ENCODE data around the gene GUCY1A2. TPM values are rescaled to one million over a fixed set of nuclear protein-coding genes. Genes with fewer than 3 reads are reported as not detected.

The GUCY1A2 gene
- total RNA-seq, 1 donor from 2014 or later, result 17.8 TPM

DNA sequence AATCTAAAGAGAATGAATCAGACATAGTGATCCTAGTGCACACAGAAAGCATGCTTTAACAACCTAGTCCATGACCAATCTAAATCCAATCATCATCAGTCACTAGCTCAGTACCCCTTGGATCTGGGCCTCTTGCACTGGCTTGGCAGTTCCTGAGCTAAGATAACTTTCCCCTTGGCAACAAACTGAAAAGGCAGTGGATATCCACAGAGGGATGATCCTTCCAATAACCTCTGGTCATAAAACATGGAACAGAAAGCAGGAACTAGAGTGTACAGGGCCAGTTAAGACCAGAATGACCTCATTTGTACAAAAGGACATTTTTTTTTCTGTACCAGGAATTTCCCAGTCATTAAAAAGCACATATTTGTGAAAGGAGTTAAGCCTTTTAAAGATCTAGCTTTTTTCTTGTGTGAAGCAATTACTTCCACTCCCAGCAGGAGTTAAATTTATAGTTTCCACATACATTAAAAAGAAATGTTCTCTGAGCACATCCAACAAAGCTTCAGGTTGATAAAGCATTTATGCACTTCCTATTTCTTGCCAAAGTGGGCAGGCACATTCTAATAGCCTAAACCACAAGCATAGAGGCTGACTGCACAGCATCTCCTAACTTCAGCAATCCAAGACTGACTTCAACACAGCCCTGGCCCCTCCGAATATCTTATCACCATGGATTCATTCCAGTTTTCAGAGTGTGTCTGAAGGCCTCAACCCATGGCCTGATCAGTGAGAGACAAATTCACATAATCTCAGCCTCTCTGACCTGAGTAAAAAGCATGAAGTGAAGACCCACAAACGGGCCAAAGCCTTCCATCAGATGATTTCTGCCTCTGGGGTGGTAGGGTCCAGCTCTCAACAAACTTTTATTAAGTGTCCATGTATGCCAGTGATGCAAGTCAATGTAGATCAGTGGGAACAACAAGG lies 29.9 kb downstream of the GUCY1A2 start:
- no peaks in the 10 kb centered on the region for H3K27me3 ChIP-seq (ENCODE audit: insufficient read depth, low read length)
- peak; percentile 89 for DNase-seq (ENCODE audit: low read depth)
- Mint-ChIP-seq H3K27me3 (ENCODE audit: low read depth, unreplicated experiment) (no peaks in the 10 kb centered on the region), H3K27ac (ENCODE audit: unreplicated experiment) (peak overlapping the region; percentile 99), H3K9me3 (ENCODE audit: unreplicated experiment) (no peaks in the 10 kb centered on the region), H3K36me3 (ENCODE audit: low read depth, unreplicated experiment) (no peaks in the 10 kb centered on the region), H3K4me1 (ENCODE audit: low read depth, unreplicated experiment) (peaks cover 35% of the 10 kb centered on the region), H3K4me3 (ENCODE audit: unreplicated experiment) (peak overlapping the region; percentile 58)
- no peak overlapping the region for H3K9ac ChIP-seq (ENCODE audit: low read length)
- H3K36me3 ChIP-seq (ENCODE audit: insufficient read depth, low read length), result no peaks in the 10 kb centered on the region
- no peak overlapping the region for H2AFZ ChIP-seq (ENCODE audit: low read depth, low read length)
- H3K4me3 ChIP-seq (ENCODE audit: insufficient read depth, low read depth, low read length), result no peak overlapping the region
- H3K27ac ChIP-seq (ENCODE audit: low read depth, low read length), result peak overlapping the region; percentile 17
- no peaks in the 10 kb centered on the region for H3K9me3 ChIP-seq (ENCODE audit: insufficient read depth, low read depth, low read length)
- peaks cover 15% of the 10 kb centered on the region for H3K4me1 ChIP-seq (ENCODE audit: insufficient read depth, low read length)
- H3K79me2 ChIP-seq (ENCODE audit: insufficient read depth, low read length), result no peaks in the 10 kb centered on the region
- TF ChIP-seq EZH2 (IDR thresholded peaks at IDR 0.05; ENCODE audit: insufficient read depth, low read length) (no peak), CTCF (IDR thresholded peaks at IDR 0.05; ENCODE audit: insufficient read depth, low read depth, low read length) (no peak)
- H4K20me1 ChIP-seq (ENCODE audit: insufficient read depth, low read length), result no peaks in the 10 kb centered on the region
- FAIRE-seq, result peak; percentile 17
- H3K4me2 ChIP-seq (ENCODE audit: low read length), result peak overlapping the region; percentile 12

- DNase-seq (ENCODE audit: low read depth), result no peak
- H3K9me3 Mint-ChIP-seq (ENCODE audit: unreplicated experiment), result no peaks in the 10 kb centered on the region
- no peak overlapping the region for H3K4me3 Mint-ChIP-seq (ENCODE audit: unreplicated experiment)
- FAIRE-seq, result no peak
- no peaks in the 10 kb centered on the region for H3K27me3 ChIP-seq (ENCODE audit: insufficient read depth, low read length)
- H3K27me3 Mint-ChIP-seq (ENCODE audit: low read depth, unreplicated experiment), result no peaks in the 10 kb centered on the region
- H3K27ac ChIP-seq (ENCODE audit: low read depth, low read length), result no peak overlapping the region
- H3K27ac Mint-ChIP-seq (ENCODE audit: unreplicated experiment), result no peak overlapping the region
- no peak for TF ChIP-seq CTCF (IDR thresholded peaks at IDR 0.05; ENCODE audit: insufficient read depth, low read depth, low read length)
- no peak for TF ChIP-seq EZH2 (IDR thresholded peaks at IDR 0.05; ENCODE audit: insufficient read depth, low read length)
- no peaks in the 10 kb centered on the region for H3K36me3 ChIP-seq (ENCODE audit: insufficient read depth, low read length)
- H3K79me2 ChIP-seq (ENCODE audit: insufficient read depth, low read length), result no peaks in the 10 kb centered on the region
- peaks cover 15% of the 10 kb centered on the region for H3K4me1 ChIP-seq (ENCODE audit: insufficient read depth, low read length)
- H3K4me2 ChIP-seq (ENCODE audit: low read length), result no peak overlapping the region
- no peaks in the 10 kb centered on the region for H4K20me1 ChIP-seq (ENCODE audit: insufficient read depth, low read length)
- no peaks in the 10 kb centered on the region for H3K9me3 ChIP-seq (ENCODE audit: insufficient read depth, low read depth, low read length)
- no peak overlapping the region for H2AFZ ChIP-seq (ENCODE audit: low read depth, low read length)
- H3K4me3 ChIP-seq (ENCODE audit: insufficient read depth, low read depth, low read length), result no peak overlapping the region
- no peak overlapping the region for H3K9ac ChIP-seq (ENCODE audit: low read length)
- peaks cover 40% of the 10 kb centered on the region for H3K4me1 Mint-ChIP-seq (ENCODE audit: low read depth, unreplicated experiment)
- peaks cover 1% of the 10 kb centered on the region for H3K36me3 Mint-ChIP-seq (ENCODE audit: low read depth, unreplicated experiment)
These were observed 31.6 kb downstream of the GUCY1A2 start for GRCh38 chr11:106986673-106987072.

DNA sequence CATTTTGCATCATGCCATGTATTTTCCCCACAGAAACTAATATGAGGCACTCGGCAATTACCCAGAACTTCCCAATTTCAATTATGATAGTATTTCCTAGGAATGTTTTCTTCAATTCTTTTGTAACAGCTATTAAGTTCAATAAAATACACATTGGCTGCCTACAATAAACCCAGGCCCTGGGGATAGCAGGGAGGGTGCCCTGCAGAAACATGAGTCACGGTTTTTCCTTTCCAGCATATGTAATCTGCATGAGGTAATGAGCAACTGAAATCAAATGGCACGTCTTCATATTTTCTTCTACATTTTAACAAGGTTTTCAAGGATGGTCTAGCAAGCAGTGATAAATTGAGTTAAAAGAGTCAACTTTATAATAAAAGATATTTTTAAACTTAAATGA lies 32.0 kb downstream of the GUCY1A2 start:
- no peak overlapping the region for H3K27ac ChIP-seq (ENCODE audit: low read depth, low read length)
- no peaks in the 10 kb centered on the region for H3K27me3 Mint-ChIP-seq (ENCODE audit: low read depth, unreplicated experiment)

More for the DNA sequence above, 32.0 kb downstream of the GUCY1A2 start:
- H3K4me1 ChIP-seq (ENCODE audit: insufficient read depth, low read length), result peaks cover 15% of the 10 kb centered on the region
- no peaks in the 10 kb centered on the region for H3K9me3 ChIP-seq (ENCODE audit: insufficient read depth, low read depth, low read length)
- H3K36me3 ChIP-seq (ENCODE audit: insufficient read depth, low read length), result no peaks in the 10 kb centered on the region
- Mint-ChIP-seq H3K27ac (ENCODE audit: unreplicated experiment) (no peak overlapping the region), H3K4me3 (ENCODE audit: unreplicated experiment) (no peak overlapping the region), H3K9me3 (ENCODE audit: unreplicated experiment) (no peaks in the 10 kb centered on the region), H3K36me3 (ENCODE audit: low read depth, unreplicated experiment) (peaks cover 1% of the 10 kb centered on the region), H3K4me1 (ENCODE audit: low read depth, unreplicated experiment) (peaks cover 40% of the 10 kb centered on the region)
- H3K4me2 ChIP-seq (ENCODE audit: low read length), result no peak overlapping the region
- TF ChIP-seq CTCF (IDR thresholded peaks at IDR 0.05; ENCODE audit: insufficient read depth, low read depth, low read length) (no peak), EZH2 (IDR thresholded peaks at IDR 0.05; ENCODE audit: insufficient read depth, low read length) (no peak)
- FAIRE-seq (no peak), DNase-seq (ENCODE audit: low read depth) (peak; percentile 36)
- H4K20me1 ChIP-seq (ENCODE audit: insufficient read depth, low read length), result no peaks in the 10 kb centered on the region
- no peak overlapping the region for H2AFZ ChIP-seq (ENCODE audit: low read depth, low read length)
- H3K27me3 ChIP-seq (ENCODE audit: insufficient read depth, low read length), result no peaks in the 10 kb centered on the region
- no peak overlapping the region for H3K4me3 ChIP-seq (ENCODE audit: insufficient read depth, low read depth, low read length)
- no peak overlapping the region for H3K9ac ChIP-seq (ENCODE audit: low read length)
- H3K79me2 ChIP-seq (ENCODE audit: insufficient read depth, low read length), result no peaks in the 10 kb centered on the region

Data from astrocyte (in vitro differentiated cells and primary cell).